HL-60 (cell line): ENCODE measurements around the gene ARPP21.

Experiments used
- DNase-seq, 2 experiments: peaks; one replicate each; pipeline ENCODE4 v3.0.0-alpha.2; 2010 to 2020; ENCODE audit warnings: low read depth in 1 of 2, low spot score in 1 of 2
- H3K27ac ChIP-seq: fragments of 250-450 bp; sonication (Bioruptor Pico); replicated peaks from 2 replicates; pipeline ENCODE4 v1.5.1; 2020; ENCODE audit warnings: mild to moderate bottlenecking, moderate library complexity
- H3K27me3 ChIP-seq: fragments of 250-450 bp; sonication (Bioruptor Pico); 2 replicates; pipeline ENCODE4 v1.5.1; 2021; ENCODE audit warnings: mild to moderate bottlenecking, moderate library complexity; ENCODE audit not compliant: insufficient read depth, poor library complexity, severe bottlenecking
- H3K4me3 ChIP-seq: replicated peaks from 2 replicates; pipeline ENCODE4 v1.5.1; 2011; ENCODE audit warnings: mild to moderate bottlenecking, control low read depth, low read length; ENCODE audit not compliant: insufficient read depth
- GABPA ChIP-seq: IDR thresholded peaks from 2 replicates; pipeline ENCODE4 v1.6.1; 2012; ENCODE audit warnings: low read depth
- POLR2AphosphoS5 ChIP-seq: IDR thresholded peaks from 2 replicates; pipeline ENCODE4 v1.6.1; 2012; ENCODE audit warnings: low read depth
- SPI1 ChIP-seq: IDR thresholded peaks from 2 replicates; pipeline ENCODE4 v1.6.1; 2012; ENCODE audit warnings: low read depth, mild to moderate bottlenecking, borderline replicate concordance
- TF ChIP-seq, protein P1 (sequence below): IDR thresholded peaks from one replicate; pipeline ENCODE4 v1.5.1; 2011; ENCODE audit warnings: low read length, control low read depth, inconsistent platforms; ENCODE audit not compliant: insufficient read depth
- TF ChIP-seq, protein P2 (sequence below): IDR thresholded peaks from 2 replicates; pipeline ENCODE4 v1.6.1; 2012; ENCODE audit warnings: low read depth; ENCODE audit not compliant: insufficient replicate concordance

Gene ARPP21

DNA sequence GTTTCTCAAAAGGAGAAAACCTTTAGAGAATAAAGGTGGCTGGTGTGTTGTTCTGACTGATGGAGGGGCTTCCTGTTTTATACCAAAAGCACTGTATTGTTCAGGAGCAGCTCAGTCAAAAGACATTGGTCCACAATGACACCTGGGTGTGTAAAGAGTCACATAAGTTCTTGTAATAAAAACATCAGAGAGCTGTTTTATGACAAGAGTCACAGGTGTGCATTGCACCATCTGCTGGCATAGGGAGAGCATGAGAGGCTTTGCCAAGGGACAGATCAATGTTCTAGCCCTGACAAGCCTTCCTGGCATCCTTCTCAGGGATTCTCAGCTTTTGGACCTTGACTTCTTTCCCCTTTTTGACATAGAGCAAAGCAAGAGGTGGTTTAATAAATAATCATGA is 20.4 kb downstream of the ARPP21 start:
- H3K27ac ChIP-seq, result no peak overlapping the region
- no peak for TF ChIP-seq POLR2AphosphoS5
- no peak for TF ChIP-seq SPI1
- TF ChIP-seq GABPA, result no peak
- TF ChIP-seq, protein P1, sequence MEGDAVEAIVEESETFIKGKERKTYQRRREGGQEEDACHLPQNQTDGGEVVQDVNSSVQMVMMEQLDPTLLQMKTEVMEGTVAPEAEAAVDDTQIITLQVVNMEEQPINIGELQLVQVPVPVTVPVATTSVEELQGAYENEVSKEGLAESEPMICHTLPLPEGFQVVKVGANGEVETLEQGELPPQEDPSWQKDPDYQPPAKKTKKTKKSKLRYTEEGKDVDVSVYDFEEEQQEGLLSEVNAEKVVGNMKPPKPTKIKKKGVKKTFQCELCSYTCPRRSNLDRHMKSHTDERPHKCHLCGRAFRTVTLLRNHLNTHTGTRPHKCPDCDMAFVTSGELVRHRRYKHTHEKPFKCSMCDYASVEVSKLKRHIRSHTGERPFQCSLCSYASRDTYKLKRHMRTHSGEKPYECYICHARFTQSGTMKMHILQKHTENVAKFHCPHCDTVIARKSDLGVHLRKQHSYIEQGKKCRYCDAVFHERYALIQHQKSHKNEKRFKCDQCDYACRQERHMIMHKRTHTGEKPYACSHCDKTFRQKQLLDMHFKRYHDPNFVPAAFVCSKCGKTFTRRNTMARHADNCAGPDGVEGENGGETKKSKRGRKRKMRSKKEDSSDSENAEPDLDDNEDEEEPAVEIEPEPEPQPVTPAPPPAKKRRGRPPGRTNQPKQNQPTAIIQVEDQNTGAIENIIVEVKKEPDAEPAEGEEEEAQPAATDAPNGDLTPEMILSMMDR, result no peak
- TF ChIP-seq, protein P2, sequence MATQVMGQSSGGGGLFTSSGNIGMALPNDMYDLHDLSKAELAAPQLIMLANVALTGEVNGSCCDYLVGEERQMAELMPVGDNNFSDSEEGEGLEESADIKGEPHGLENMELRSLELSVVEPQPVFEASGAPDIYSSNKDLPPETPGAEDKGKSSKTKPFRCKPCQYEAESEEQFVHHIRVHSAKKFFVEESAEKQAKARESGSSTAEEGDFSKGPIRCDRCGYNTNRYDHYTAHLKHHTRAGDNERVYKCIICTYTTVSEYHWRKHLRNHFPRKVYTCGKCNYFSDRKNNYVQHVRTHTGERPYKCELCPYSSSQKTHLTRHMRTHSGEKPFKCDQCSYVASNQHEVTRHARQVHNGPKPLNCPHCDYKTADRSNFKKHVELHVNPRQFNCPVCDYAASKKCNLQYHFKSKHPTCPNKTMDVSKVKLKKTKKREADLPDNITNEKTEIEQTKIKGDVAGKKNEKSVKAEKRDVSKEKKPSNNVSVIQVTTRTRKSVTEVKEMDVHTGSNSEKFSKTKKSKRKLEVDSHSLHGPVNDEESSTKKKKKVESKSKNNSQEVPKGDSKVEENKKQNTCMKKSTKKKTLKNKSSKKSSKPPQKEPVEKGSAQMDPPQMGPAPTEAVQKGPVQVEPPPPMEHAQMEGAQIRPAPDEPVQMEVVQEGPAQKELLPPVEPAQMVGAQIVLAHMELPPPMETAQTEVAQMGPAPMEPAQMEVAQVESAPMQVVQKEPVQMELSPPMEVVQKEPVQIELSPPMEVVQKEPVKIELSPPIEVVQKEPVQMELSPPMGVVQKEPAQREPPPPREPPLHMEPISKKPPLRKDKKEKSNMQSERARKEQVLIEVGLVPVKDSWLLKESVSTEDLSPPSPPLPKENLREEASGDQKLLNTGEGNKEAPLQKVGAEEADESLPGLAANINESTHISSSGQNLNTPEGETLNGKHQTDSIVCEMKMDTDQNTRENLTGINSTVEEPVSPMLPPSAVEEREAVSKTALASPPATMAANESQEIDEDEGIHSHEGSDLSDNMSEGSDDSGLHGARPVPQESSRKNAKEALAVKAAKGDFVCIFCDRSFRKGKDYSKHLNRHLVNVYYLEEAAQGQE, result no peak
- DNase-seq, result peak in 1 of 2 experiments; percentile 5
- H3K27me3 ChIP-seq, result no peaks in the 10 kb centered on the region
- H3K4me3 ChIP-seq, result no peak overlapping the region

DNA sequence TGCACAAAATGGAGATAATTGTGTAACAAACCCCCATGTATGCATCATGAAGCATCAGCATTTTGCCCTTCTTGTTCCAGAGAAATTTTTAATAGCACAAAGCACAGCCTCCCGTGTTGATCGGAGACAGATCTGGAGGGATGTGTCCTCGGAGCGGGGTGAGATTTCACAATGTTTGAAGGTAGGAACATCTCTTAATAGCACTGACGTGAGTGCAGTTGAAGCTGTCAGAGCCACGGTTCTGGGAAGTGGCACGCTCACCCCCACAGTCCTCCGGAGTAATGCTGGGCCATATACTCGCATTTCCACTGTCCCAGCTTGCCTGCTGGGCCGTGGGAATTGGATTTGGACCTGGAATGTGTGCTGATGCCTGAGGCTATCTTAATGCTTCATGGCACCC is 24.1 kb downstream of the ARPP21 start:
- DNase-seq, result no peak
- Histone ChIP-seq H3K27ac (no peak overlapping the region), H3K4me3 (no peak overlapping the region), H3K27me3 (no peaks in the 10 kb centered on the region)
- TF ChIP-seq SPI1 (no peak), POLR2AphosphoS5 (no peak), GABPA (no peak)
- TF ChIP-seq, protein P1, result no peak
- TF ChIP-seq, protein P2, result no peak

DNA sequence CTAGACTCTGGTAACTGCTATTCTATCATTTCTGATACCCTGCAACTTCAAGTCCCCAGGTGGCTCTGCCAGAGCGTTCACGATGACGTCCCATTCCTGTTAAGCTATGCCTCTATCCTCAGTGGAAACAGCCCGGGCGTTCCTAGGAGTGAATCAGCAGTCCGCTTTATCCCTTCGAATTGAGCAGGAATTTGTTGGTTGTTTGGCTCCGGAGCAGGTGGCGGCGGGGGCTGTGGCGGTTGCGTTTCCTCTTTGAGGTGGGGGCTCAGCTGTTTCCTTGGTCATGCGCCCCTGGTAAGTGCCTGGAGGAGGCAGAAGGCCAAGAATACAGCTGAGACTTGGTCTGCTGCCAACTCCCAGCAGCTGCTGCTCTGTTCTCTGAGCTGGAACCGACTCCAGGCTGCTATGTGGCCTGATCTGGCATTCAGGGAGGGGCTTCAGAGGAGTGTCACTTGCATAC is 25.2 kb downstream of the ARPP21 start:
- DNase-seq, result no peak
- no peak overlapping the region for H3K27ac ChIP-seq
- no peaks in the 10 kb centered on the region for H3K27me3 ChIP-seq
- H3K4me3 ChIP-seq, result no peak overlapping the region
- no peak for TF ChIP-seq SPI1
- no peak for TF ChIP-seq GABPA
- 0 out of 2 replicates have a peak, but pooled peaks have one; percentile 36 for TF ChIP-seq POLR2AphosphoS5
- TF ChIP-seq, protein P2, result no peak
- TF ChIP-seq, protein P1, result no peak
